Measurements from ENCODE around the gene PSD2.

The PSD2 gene

DNA sequence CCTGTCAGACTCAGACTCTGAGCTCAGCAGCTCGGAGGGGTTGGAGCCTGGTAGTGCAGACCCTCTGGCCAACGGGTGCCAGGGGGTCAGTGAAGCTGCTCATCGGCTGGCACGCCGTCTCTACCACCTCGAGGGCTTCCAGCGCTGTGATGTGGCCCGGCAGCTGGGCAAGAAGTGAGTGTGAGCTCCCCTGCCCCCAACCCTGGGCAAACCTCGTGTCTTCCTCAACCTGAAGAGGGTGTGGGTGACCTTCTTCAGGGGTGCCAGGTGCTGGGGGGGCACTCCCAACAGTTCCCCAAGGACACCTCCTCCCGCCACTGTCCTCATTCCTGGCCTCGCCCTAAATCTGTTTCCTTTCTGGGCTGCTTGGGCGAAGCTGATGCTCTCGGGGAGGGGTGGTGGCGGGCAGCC, 18.6 kb downstream of the PSD2 start:
- DNase-seq: no peak

- no peak for DNase-seq
Observed at GRCh38 chr5:139814704-139815280, 19.2 kb downstream of the PSD2 start.

- DNase-seq: no peak
Observed at GRCh38 chr5:139816566-139816965, 21.0 kb downstream of the PSD2 start.

DNA sequence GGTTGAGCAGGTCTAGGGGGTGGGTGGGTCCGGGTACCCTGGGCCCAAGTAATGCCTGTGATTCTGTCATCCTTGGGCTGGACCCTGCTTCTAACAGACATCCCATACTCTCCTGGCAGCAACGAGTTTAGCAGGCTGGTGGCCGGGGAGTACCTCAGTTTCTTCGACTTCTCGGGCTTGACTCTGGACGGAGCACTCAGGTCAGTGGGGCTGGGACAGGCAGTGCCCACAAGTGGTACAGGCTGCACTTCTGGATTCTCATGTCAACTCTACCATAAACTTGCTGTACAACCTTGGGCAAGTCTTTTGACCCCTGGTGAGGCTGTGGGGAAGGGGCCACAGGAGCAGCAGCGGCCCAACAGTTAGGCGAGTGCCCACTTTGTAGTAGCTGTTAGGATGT, 21.8 kb downstream of the PSD2 start:
- DNase-seq: no peak

DNA sequence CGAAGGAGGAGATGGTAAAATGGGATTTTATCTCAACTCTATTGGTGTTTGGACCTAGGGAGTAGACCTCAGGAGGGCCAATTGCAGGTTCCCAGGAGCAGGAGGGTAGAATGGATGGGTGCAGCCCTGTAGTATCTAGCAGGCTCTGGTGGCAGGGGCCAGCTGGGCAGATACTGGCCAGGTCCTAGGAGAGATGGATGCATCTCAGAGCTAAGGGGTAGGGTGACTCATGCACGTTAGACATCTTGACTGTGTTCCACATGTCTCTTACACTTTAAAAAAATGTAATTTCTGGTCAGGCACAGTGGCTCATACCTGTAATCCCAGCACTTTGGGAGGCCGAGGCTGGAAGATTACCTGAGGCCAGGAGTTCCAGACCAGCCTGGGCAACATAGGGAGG, 22.4 kb downstream of the PSD2 start:
- no peak for DNase-seq

DNA sequence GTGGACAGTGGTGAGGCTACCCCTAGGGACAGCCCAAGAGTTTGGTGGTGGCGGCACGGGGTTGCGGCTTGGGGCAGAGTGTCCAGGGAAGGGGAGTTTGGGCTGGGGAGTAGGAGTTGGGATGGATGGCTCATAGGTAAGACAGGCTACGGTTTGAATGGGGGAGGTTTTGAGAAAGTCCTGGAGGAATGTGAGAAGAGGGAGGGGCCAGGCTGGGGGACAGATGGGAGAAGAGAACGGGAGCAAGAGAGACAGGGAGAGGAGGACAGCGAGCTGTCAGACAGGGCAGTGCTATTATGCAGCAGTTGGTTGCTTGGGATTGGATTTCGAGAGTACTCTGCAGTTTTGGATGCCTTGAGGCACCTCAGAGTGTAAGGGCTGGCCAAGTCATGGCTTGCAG, 24.5 kb downstream of the PSD2 start:
- no peak for DNase-seq

DNA sequence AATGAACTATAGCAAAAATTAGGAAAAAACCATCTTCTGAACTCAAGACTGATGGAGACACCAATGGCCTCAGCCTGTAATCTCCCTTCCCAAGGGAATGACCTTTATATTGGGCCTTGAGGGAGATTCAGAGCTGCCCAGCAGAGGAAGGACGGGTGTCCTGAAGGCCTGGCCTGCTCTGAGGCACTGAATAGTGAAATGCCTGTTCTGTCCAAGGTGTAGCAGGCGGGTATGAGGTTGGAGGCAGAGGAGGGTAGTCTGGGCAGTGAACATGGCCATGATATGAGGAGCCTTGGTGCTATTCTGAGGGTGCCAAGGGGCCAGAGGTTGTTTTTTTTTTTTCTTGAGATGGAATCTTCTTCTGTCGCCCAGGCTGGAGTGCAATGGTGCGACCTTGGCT, 25.0 kb downstream of the PSD2 start:
- no peak for DNase-seq

DNA sequence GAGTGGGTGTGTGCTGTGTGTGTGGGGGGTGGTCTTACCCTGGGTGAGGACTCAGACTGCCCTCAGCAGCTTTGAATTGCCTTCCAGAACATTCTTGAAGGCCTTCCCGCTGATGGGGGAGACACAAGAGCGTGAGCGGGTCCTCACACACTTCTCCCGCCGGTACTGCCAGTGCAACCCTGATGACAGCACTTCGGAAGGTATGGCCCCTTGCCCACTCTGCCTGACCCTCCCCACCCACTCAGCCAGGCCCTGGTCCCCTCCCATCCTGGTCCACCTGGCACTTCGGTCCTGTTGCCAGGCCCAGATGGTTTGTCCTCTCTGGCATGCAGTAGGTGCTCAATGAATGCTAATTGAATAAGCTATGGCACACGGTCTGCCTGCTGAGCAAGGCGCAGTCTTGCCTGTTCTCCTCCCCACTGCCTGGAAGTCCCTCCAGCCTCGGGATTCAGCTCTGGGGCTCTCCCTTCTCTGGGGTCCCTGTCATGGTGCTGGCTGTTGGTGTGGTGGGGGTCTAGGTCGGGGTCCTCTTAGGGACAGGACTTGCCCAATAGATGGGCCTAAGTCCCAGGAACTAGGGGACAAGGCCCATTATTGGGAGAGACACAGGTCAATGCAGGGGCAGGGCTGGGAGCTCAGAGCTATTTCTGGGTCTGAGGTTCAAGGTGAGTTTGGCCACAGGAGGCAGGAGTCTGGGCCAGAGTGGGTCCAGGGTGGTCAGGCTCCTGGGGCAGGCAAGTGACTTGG, 26.4 kb downstream of the PSD2 start:
- DNase-seq: no peak

- no peak for DNase-seq
Observed at GRCh38 chr5:139822553-139823425, 27.2 kb downstream of the PSD2 start.

- DNase-seq: no peak
Observed at GRCh38 chr5:139823757-139824355, 28.2 kb downstream of the PSD2 start.

DNA sequence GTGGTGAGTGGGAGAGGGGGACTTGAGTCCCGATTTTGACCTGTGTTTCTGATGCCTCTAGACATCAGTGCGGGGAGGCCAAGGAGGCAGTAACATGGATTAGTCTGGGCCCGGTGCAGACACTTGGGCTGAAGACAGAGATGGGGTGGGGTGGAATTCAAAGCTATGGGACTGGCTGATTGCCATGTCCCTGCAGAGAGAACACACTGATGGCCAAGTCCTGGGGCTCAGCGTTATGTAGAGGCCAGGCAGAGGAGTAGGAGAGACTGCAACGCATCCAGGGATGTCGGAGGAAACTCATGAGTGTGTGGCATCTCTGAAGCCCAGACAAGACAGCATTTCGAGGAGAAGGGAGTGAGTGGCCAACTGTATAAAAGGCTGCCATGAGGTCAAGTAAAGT, 30.1 kb downstream of the PSD2 start:
- no peak for DNase-seq

GRCh38 chr5:139828207-139828895, 32.7 kb downstream of the PSD2 start:
- no peak for DNase-seq

DNA sequence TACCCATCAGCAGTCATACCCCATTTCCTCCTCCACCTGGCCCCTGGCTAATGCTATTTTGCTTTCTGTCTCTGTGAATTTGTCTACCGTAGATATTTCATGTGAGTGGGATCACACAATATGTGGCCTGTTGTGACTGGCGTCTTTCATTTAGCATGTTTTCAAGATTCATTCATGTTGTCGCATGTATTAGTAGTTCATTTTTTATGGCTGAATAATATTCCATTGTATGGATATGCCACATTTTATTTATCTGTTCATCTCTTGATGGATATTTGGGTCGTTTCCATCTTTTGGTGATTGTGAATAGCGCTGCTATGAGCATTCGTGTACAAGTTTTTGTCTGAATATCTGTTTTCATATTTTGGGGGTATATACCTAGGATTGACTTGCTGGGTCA, 33.9 kb downstream of the PSD2 start:
- DNase-seq: no peak

DNA sequence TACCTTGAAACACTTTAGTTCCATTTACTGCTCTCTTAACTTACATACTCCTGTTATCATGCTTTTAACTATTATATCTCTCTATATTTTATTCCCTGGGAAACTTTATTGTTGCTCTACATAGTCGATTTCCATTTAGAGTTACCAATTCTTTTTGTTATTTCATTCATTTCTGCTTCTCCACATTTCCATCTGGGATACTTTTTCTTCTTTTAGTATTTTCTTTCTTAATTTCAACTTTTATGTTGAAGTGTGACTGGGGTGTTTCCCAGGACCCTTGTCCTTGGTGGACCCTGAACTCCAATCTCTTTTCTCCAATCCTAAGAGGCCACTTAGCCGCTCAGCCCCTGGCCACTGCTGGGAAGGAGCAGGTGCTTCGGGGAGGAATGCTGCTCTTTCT, 36.0 kb downstream of the PSD2 start:
- no peak for DNase-seq

DNA sequence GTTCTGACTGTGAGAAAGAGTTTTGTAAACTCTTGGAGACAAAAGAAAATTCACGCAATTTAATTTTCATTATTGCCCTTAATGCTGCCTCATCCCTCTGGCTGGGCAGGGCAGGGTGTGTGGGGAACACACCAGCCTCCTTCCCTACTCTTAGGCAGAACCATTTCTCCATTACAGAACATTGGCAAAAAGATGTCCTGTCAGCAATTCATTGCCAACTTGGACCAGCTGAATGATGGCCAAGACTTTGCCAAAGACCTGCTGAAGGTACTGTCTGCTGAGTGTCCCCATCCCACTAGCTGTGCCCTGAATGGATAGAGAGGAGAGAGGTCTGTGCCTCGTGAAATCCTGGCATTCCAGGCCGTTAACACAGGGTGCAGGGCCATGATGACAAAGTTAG, 37.9 kb downstream of the PSD2 start:
- DNase-seq: no peak

DNA sequence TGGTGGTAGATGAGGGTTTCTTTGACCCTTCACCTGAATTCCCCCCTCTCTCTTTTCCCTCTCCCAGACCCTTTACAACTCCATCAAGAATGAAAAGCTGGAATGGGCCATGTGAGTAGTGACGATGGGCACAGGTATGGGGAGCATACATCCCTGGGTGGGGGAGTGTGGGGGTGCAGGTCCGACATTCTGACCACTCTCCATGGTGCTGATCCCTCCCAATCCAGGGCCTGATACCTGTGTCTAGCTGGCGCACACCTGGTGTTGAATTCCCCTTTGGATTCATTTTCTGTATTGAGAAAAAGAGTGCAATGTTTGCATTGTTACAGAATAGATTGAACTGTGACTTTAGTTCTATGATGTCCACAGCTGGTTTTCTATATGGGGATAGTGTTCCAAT, 40.0 kb downstream of the PSD2 start:
- no peak for DNase-seq

DNA sequence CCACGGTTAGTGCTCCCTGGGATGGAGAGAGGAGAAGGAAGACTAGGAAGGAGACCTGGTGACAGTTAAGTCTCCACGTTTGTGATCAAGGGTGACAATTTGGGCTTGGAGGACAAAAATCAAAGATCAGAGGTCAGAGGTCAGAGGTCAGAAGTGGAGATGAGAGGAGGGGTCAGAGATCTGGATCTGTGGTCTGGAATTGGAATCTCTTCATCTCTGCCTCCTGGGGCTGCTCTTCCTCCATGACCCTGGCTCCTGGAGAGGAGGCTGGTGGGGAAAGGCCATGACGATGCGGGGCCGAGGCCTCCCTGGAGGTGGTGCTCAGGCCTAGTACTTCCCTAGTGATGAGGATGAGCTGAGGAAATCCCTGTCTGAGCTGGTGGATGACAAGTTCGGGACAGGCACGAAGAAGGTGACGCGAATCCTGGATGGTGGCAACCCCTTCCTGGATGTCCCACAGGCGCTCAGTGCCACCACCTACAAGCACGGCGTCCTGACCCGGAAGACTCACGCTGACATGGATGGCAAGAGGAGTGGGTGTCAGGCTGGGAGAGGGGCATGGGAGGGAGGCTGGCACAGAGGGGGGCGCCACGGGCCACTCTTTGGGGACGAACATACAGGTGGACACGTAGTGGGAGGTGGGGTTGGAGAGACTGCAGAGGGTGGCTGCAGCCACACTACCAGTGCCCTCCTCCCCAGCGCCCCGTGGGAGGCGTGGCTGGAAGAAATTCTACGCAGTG, 41.0 kb downstream of the PSD2 start:
- DNase-seq: no peak

DNA sequence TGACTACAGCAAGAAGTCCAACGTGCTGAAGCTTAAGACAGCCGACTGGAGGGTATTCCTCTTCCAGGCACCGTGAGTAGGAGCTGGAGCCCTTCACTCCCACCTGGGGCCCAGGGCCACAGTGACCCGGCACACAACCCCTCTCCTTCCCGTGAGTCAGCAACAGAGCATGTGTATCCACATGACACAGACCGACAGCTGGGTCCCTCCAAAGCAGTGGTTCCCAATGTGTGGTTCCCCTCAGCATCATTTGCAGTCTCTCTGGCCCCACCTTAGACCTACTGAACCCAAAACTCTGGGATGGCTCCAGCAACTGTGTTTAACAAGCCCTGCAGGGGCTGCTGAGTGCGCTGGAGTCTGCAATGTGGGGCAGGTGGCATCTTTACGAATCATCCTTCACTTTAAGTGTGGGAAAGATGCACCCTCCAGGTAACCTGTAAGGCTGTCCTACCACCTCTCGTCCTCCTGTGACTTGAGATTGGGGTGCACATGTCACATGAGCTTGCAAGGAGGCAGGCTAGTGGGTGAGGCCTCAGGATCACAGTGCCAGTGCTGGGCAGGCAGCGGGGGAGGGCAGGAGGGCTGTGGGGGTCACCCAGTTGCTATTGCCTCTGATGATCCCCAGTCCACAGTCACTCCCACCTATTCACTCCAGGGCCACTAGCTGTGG, 42.2 kb downstream of the PSD2 start:
- DNase-seq: no peak

GRCh38 chr5:139838381-139839197, 43.0 kb downstream of the PSD2 start:
- DNase-seq: no peak

- no peak for DNase-seq
Observed at GRCh38 chr5:139839232-139839815, 43.7 kb downstream of the PSD2 start.
